Activated CD8-positive, alpha-beta memory T cell treated with anti-CD3 and anti-CD28 coated beads for 24 hours (primary cell): Measurements from ENCODE around the gene RESF1.
A peak's percentile ranks its signal among the peaks of the same experiment; 100 is the strongest.

ENCODE experiments used
- DNase-seq: peaks from one replicate; pipeline ENCODE4 v3.0.0-alpha.2; 2020

RESF1 gene

GRCh38 chr12:31962076-31962475, 2.9 kb downstream of the RESF1 start:
- no peak for DNase-seq

- DNase-seq = no peak
These were observed 5.1 kb downstream of the RESF1 start for GRCh38 chr12:31964280-31964679.

- DNase-seq = no peak
These were observed 5.9 kb downstream of the RESF1 start for GRCh38 chr12:31965090-31965489.

GRCh38 chr12:31966558-31967205, 7.5 kb downstream of the RESF1 start:
- DNase-seq = no peak

- no peak for DNase-seq
These were observed 8.3 kb downstream of the RESF1 start for GRCh38 chr12:31967539-31967938.

GRCh38 chr12:31970199-31970598, 11.0 kb downstream of the RESF1 start:
- no peak for DNase-seq

GRCh38 chr12:31973818-31974217, 14.6 kb downstream of the RESF1 start:
- DNase-seq = no peak

- DNase-seq = no peak
These were observed 15.5 kb downstream of the RESF1 start for GRCh38 chr12:31974673-31975072.

GRCh38 chr12:31984806-31985591, 25.8 kb downstream of the RESF1 start:
- no peak for DNase-seq

GRCh38 chr12:31985832-31986231, 26.6 kb downstream of the RESF1 start:
- no peak for DNase-seq

GRCh38 chr12:31989571-31990362, 30.6 kb downstream of the RESF1 start:
- DNase-seq = no peak

GRCh38 chr12:31991146-31991545, 31.9 kb downstream of the RESF1 start:
- DNase-seq = no peak

GRCh38 chr12:31991815-31992214, 32.6 kb downstream of the RESF1 start:
- no peak for DNase-seq

GRCh38 chr12:31999692-32000091, 40.5 kb downstream of the RESF1 start:
- peak; percentile 17 for DNase-seq

- DNase-seq = peak; percentile 26
These were observed 41.3 kb downstream of the RESF1 start for GRCh38 chr12:32000373-32001005.

GRCh38 chr12:32002848-32003493, 43.8 kb downstream of the RESF1 start:
- DNase-seq = peak; percentile 54

GRCh38 chr12:32003654-32004053, 44.4 kb downstream of the RESF1 start:
- DNase-seq = peak; percentile 37

- peak; percentile 43 for DNase-seq
These were observed 46.4 kb downstream of the RESF1 start for GRCh38 chr12:32005496-32006125.
